Measurements from ENCODE around the gene SNX25.
"Not testable (repeated sequence)": the region's sequence is repeated elsewhere in the genome, so short reads cannot be mapped to it uniquely, and the experiment has no call there.

SNX25 gene

DNA sequence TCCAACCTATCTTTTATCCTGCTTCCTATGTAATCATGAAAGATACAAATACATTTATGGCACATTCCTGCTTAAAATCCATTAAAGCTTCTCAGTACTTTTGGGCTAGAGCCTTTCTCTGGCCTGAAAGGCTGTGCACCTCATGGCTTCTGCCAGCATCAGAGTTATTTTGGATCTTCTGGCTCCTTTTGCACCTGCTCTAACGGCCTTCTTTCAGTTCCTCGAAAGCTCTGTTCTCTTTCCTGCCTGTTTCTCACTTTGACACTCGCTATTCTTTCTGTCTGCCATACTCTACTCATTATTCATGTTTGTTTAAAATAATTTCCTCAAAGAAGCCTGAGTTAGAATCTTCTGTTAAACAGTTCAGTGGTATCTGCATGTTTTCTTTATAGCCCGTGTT is 100.4 kb downstream of the SNX25 start:
- DNase-seq (ENCODE audit: low read depth): no peak
- H3K4me3 ChIP-seq (ENCODE audit: low read depth, low read length): no peak overlapping the region

DNA sequence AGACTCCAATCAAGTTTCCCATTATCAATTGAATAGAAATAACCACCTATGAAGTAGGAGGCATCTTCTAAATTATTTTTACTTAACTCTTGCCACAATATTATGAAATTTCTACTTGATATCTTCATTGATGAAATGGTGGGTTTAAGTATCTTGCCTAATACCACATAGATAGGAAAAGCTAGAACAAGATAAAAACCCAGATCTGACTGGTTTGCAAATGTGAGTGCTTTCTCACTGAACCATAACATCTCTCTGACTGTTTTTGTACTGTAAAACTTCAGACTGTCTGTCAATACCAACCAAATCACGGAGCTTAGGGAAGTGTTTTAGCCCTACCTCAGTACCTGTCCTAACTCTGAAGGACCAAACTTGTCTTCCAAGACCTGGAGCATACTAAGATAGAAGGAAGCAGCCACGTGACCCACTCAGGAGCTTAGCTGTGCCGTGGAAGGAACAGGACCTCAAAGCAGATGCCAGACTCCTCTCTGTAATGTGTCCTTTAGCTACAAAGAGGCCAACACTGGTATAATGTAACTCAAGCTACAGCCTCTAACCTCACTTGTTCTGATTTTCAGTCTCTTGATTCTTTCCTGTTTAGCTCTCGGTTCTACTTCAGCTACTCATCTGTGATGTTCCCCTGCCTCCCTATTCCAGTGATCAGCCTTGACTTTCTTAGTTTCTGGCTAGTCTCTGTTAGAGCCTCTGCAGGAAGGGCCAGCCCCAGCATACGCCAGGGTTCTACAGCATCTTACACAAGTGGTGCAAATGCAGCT is 101.9 kb downstream of the SNX25 start:
- no peak for TF ChIP-seq CTCF (IDR thresholded peaks at IDR 0.05; ENCODE audit: control insufficient read depth, extremely low read depth, insufficient read depth)
- no peak overlapping the region for H3K4me3 ChIP-seq (ENCODE audit: low read depth, low read length)
- no peak for DNase-seq (ENCODE audit: low read depth)

More for the DNA sequence above, 100.4 kb downstream of the SNX25 start:
- no peak for TF ChIP-seq CTCF (IDR thresholded peaks at IDR 0.05; ENCODE audit: control insufficient read depth, extremely low read depth, insufficient read depth)

- DNase-seq (ENCODE audit: low read depth): no peak
- no peak overlapping the region for H3K4me3 ChIP-seq (ENCODE audit: low read depth, low read length)
- TF ChIP-seq CTCF (IDR thresholded peaks at IDR 0.05; ENCODE audit: control insufficient read depth, extremely low read depth, insufficient read depth): no peak
Measured at GRCh38 chr4:185312699-185313098, 103.3 kb downstream of the SNX25 start.

DNA sequence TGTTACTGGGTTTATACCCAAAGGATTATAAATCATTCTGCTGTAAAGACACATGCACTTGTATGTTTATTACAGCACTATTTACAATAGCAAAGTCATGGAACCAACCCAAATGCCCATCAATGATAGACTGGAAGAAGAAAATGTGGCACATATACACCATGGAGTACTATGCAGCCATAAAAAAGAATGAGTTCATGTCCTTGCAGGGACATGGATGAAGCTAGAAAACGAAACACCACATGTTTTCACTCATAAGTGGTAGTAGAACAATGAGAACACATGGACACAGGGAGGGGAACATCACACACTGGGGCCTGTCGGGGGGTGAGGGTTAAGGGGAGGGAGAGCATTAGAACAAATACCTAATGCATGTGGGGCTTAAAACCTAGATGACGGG is 108.1 kb downstream of the SNX25 start:
- DNase-seq (ENCODE audit: low read depth): not testable (repeated sequence)

GRCh38 chr4:185317880-185318279 is 108.5 kb downstream of the SNX25 start:
- TF ChIP-seq CTCF (IDR thresholded peaks at IDR 0.05; ENCODE audit: control insufficient read depth, extremely low read depth, insufficient read depth): no peak
- no peak for DNase-seq (ENCODE audit: low read depth)
- H3K4me3 ChIP-seq (ENCODE audit: low read depth, low read length): no peak overlapping the region

More for the DNA sequence above, 108.1 kb downstream of the SNX25 start:
- H3K4me3 ChIP-seq (ENCODE audit: low read depth, low read length): not testable (repeated sequence)

DNA sequence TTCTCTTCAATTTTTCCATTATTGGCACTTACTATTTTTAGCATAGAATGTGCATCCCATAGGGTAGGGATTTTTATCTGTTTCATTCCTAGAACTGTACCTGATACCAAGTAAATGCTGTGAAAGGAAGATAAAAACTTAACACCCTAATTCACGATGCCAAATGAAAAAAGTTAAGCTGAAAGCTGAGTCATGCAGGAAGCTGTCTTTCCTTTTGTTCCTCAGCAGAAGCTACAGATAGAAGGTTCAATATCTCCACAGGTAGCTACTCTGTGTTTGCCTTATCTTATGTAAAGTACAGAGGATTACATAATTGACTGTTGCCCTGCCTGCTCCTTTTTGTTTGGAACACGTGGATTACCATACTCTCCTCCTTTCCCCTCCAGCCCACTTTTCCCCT is 109.3 kb downstream of the SNX25 start:
- TF ChIP-seq CTCF (IDR thresholded peaks at IDR 0.05; ENCODE audit: control insufficient read depth, extremely low read depth, insufficient read depth): no peak
- H3K4me3 ChIP-seq (ENCODE audit: low read depth, low read length): no peak overlapping the region
- peak; percentile 63 for DNase-seq (ENCODE audit: low read depth)

- no peak for DNase-seq (ENCODE audit: low read depth)
- no peak for TF ChIP-seq CTCF (IDR thresholded peaks at IDR 0.05; ENCODE audit: control insufficient read depth, extremely low read depth, insufficient read depth)
- no peak overlapping the region for H3K4me3 ChIP-seq (ENCODE audit: low read depth, low read length)
Measured at GRCh38 chr4:185322803-185323202, 113.4 kb downstream of the SNX25 start.
